HepG2 (cell line): ENCODE measurements around the gene GFPT2. TPM values are rescaled to one million over a fixed set of nuclear protein-coding genes. Genes with fewer than 3 reads are reported as not detected.

Experiments used
- MLLT10 ChIP-seq: sonication (generic); formaldehyde crosslinking; IDR thresholded peaks from 2 replicates; pipeline ENCODE4 v1.4.0; 2020; ENCODE audit warnings: missing genetic modification reagents
- SMYD3 ChIP-seq: sonication (generic); formaldehyde crosslinking; IDR thresholded peaks from 2 replicates; pipeline ENCODE4 v1.8.1; 2023; ENCODE audit warnings: mild to moderate bottlenecking, missing genetic modification reagents
- ZFP36 ChIP-seq: fragments of 150-350 bp; IDR thresholded peaks from 2 replicates; pipeline ENCODE4 v1.6.1; 2018; ENCODE audit warnings: borderline replicate concordance, low read length, low read depth; ENCODE audit not compliant: partially characterized antibody
- ZNF496 ChIP-seq: sonication (generic); formaldehyde crosslinking; IDR thresholded peaks from 2 replicates; pipeline ENCODE4 v1.8.1; 2023; ENCODE audit warnings: mild to moderate bottlenecking, moderate library complexity, missing genetic modification reagents; ENCODE audit not compliant: insufficient replicate concordance
- ZNF878 ChIP-seq: sonication (generic); formaldehyde crosslinking; IDR thresholded peaks from 2 replicates; pipeline ENCODE4 v1.8.1; 2023; ENCODE audit warnings: mild to moderate bottlenecking, missing genetic modification reagents, moderate library complexity
- ZXDC ChIP-seq: sonication (generic); formaldehyde crosslinking; IDR thresholded peaks from 2 replicates; pipeline ENCODE4 v1.5.0; 2020; ENCODE audit warnings: mild to moderate bottlenecking, missing genetic modification reagents
- polyA plus RNA-seq, 8 experiments: library from polyadenylated mRNA; depleted of rRNA in 3 of 8; stranded (reverse) in 7 of 8; unstranded in 1 of 8; fragments of >200 nt; fragmentation: Illumina TruSeq in 4 of 8; extraction: Trizol in 4 of 8; gene quantifications; 2 replicates each; pipeline versions ENCODE4 v1.2.1 to v1.2.3, GENCODE V29; 2011 to 2016; ENCODE audit warnings: low read depth in 4 of 8, missing spikeins in 1 of 8, mixed read lengths in 1 of 8; ENCODE audit not compliant: insufficient read depth in 1 of 8
- total RNA-seq, 5 experiments: library from RNA; depleted of rRNA; stranded (reverse); fragments of >200 nt; fragmentation: Illumina TruSeq; extraction: Trizol; gene quantifications; 2 replicates each; pipeline ENCODE4 v1.2.3, GENCODE V29; 2016; ENCODE audit warnings: low read depth in 1 of 5

GFPT2 gene
- total and polyA plus RNA-seq, 2 of the 13 experiments (the other 11 are each of a cell fraction or from before 2014, with no cell fraction given), result 0.18 TPM

GRCh38 chr5:180251141-180251540 is 102.0 kb downstream of the GFPT2 start (continued):
- no peak for TF ChIP-seq ZNF878 (CRISPR knock-in tag)
- no peak for TF ChIP-seq ZFP36
- TF ChIP-seq ZXDC (CRISPR knock-in tag), result no peak
- no peak for TF ChIP-seq ZNF496
- TF ChIP-seq MLLT10 (CRISPR knock-in tag), result no peak
- TF ChIP-seq SMYD3, result no peak

Other genes with a start within 250 kb of the GFPT2 start
- not detected in 2 replicates for gene RASGEF1C, start 144.1 kb downstream of the GFPT2 start, total RNA-seq (2016; rRNA removed; fragmentation: Illumina TruSeq; extraction: Trizol)
- 0.14 TPM in 1 of 2 replicates, not detected in the other for gene RASGEF1C, start 144.1 kb downstream of the GFPT2 start, polyA plus RNA-seq (2011; rRNA removed)
- 30.1 and 30.7 TPM in 2 replicates for gene MAPK9, start 61.3 kb downstream of the GFPT2 start, total RNA-seq (2016; rRNA removed; fragmentation: Illumina TruSeq; extraction: Trizol)
- 37.5 and 56.1 TPM in 2 replicates for gene MAPK9, start 61.3 kb downstream of the GFPT2 start, polyA plus RNA-seq (2011; rRNA removed)
- 8.8 and 20.9 TPM in 2 replicates for gene CNOT6, start 141.0 kb upstream of the GFPT2 start, total RNA-seq (2016; rRNA removed; fragmentation: Illumina TruSeq; extraction: Trizol)
- gene CNOT6, start 141.0 kb upstream of the GFPT2 start, polyA plus RNA-seq (2011; rRNA removed), result 8.2 and 9.1 TPM in 2 replicates
- gene SCGB3A1, start 238.2 kb upstream of the GFPT2 start, total RNA-seq (2016; rRNA removed; fragmentation: Illumina TruSeq; extraction: Trizol), result not detected in 2 replicates
- gene SCGB3A1, start 238.2 kb upstream of the GFPT2 start, polyA plus RNA-seq (2011; rRNA removed), result 0.17 TPM in 1 of 2 replicates, not detected in the other